SK-N-MC (cell line): ENCODE measurements around the gene CCDC190.

Experiments
- DNase-seq: peaks from one replicate; pipeline ENCODE4 v3.0.0-alpha.2; 2011; ENCODE audit warnings: low read depth, low spot score
- H3K27ac ChIP-seq: fragments of 200-600 bp; sonication (generic); 2 replicates; pipeline ENCODE4 v1.5.1; 2016; ENCODE audit warnings: mixed run types
- H3K36me3 ChIP-seq: fragments of 200-600 bp; sonication (generic); 2 replicates; pipeline ENCODE4 v1.6.1; 2017; ENCODE audit warnings: antibody characterized with exemption, low read length, mixed read lengths; ENCODE audit not compliant: insufficient read depth
- H3K4me3 ChIP-seq: fragments of 200-600 bp; sonication (generic); 2 replicates; pipeline ENCODE4 v1.5.1; 2016
- H3K9ac ChIP-seq: fragments of 200-600 bp; sonication (generic); 2 replicates; pipeline ENCODE4 v1.8.0; 2017; ENCODE audit warnings: mixed run types, mixed read lengths; ENCODE audit not compliant: insufficient read length
- H3K9me3 ChIP-seq: fragments of 200-600 bp; sonication (generic); 2 replicates; pipeline ENCODE4 v1.6.1; 2017; ENCODE audit warnings: low read depth, mild to moderate bottlenecking, antibody characterized with exemption, low read length, moderate library complexity, mixed read lengths
- EZH2 ChIP-seq: fragments of 200-600 bp; sonication (generic); IDR thresholded peaks from one replicate; pipeline ENCODE4 v1.6.1; 2017; ENCODE audit warnings: antibody characterized with exemption
- FOXP2 ChIP-seq: optimal IDR thresholded peaks from 2 replicates; pipeline ENCODE3; 2011; ENCODE audit warnings: mild to moderate bottlenecking, moderate library complexity; ENCODE audit not compliant: insufficient read depth; ENCODE audit errors: extremely low read length, control extremely low read depth
- POLR2AphosphoS5 ChIP-seq: IDR thresholded peaks from 2 replicates; pipeline ENCODE4 v1.6.1; 2012; ENCODE audit warnings: mild to moderate bottlenecking, low read depth, low read length, borderline replicate concordance

The CCDC190 gene, protein sequence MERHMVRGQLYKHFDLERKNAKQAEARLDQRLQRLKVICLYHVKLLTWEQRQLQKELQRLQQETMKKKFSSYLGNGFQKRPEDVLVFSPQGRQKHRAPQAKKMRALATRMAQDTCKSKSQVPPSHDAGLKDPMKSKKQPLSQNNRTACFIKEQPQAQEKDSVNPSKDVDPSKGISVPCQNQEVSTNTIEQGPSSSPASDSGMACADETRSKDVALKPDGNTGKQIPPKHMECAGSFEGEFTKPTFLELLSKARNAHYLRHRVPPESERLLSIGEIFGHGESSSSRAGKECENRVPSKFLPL

GRCh38 chr1:162861101-162861500 is at the start of gene CCDC190:
Gene CCDC190 (minus strand): TSS chr1:162861175. CDS start chr1:162859646, 1,529 bp downstream.
- Histone ChIP-seq H3K4me3 (no peak within 1 kb of the TSS), H3K27ac (no peak within 1 kb of the TSS), H3K9me3 (no peaks in the 10 kb centered on the region), H3K9ac (no peak within 1 kb of the TSS), H3K36me3 (no peaks in the 10 kb centered on the region)
- DNase-seq = no peak
- no peak for TF ChIP-seq FOXP2
- TF ChIP-seq POLR2AphosphoS5 = no peak
- TF ChIP-seq EZH2 = no peak

GRCh38 chr1:162910161-162910560 is 49.2 kb upstream of the CCDC190 start:
- Histone ChIP-seq H3K36me3 (no peaks in the 10 kb centered on the region), H3K27ac (no peak overlapping the region), H3K9ac (no peak overlapping the region), H3K9me3 (peaks cover 8% of the 10 kb centered on the region; the same call in 1 of the 2 replicates), H3K4me3 (no peak overlapping the region)
- no peak for TF ChIP-seq POLR2AphosphoS5
- TF ChIP-seq EZH2 = no peak
- no peak for TF ChIP-seq FOXP2
- no peak for DNase-seq

DNA sequence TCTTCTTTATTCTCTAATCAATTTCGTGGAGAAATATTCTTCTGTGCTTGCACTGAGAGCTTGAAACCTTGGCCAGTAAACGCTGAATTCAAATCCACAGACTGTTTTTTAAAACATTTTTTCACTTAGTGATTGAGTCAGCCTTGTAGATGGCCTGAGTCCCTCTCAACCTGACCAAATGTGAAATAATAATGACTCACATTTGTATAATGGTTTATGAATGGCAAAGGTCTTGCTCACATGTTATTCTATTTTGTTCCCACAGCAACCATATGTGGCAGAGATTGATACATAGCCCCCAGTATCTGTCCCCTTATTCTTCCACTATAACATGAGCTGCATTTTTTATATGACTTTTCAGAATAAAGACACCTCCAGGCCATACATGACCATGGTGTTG is 47.8 kb upstream of the CCDC190 start:
- Histone ChIP-seq H3K9me3 (peaks cover 8% of the 10 kb centered on the region; the same call in 1 of the 2 replicates), H3K27ac (no peak overlapping the region), H3K4me3 (no peak overlapping the region), H3K36me3 (no peaks in the 10 kb centered on the region), H3K9ac (no peak overlapping the region)
- no peak for DNase-seq
- no peak for TF ChIP-seq EZH2
- TF ChIP-seq FOXP2 = no peak
- TF ChIP-seq POLR2AphosphoS5 = no peak

- DNase-seq = no peak
- Histone ChIP-seq H3K4me3 (no peak overlapping the region), H3K9me3 (peaks cover 8% of the 10 kb centered on the region; the same call in 1 of the 2 replicates), H3K27ac (no peak overlapping the region), H3K9ac (no peak overlapping the region), H3K36me3 (no peaks in the 10 kb centered on the region)
- TF ChIP-seq FOXP2 (no peak), POLR2AphosphoS5 (no peak), EZH2 (no peak)
These were observed 47.3 kb upstream of the CCDC190 start for GRCh38 chr1:162908236-162908635.

- H3K9ac ChIP-seq = no peak overlapping the region
- H3K27ac ChIP-seq = no peak overlapping the region
- DNase-seq = no peak
These were observed 45.5 kb upstream of the CCDC190 start for GRCh38 chr1:162906485-162906884.

DNA sequence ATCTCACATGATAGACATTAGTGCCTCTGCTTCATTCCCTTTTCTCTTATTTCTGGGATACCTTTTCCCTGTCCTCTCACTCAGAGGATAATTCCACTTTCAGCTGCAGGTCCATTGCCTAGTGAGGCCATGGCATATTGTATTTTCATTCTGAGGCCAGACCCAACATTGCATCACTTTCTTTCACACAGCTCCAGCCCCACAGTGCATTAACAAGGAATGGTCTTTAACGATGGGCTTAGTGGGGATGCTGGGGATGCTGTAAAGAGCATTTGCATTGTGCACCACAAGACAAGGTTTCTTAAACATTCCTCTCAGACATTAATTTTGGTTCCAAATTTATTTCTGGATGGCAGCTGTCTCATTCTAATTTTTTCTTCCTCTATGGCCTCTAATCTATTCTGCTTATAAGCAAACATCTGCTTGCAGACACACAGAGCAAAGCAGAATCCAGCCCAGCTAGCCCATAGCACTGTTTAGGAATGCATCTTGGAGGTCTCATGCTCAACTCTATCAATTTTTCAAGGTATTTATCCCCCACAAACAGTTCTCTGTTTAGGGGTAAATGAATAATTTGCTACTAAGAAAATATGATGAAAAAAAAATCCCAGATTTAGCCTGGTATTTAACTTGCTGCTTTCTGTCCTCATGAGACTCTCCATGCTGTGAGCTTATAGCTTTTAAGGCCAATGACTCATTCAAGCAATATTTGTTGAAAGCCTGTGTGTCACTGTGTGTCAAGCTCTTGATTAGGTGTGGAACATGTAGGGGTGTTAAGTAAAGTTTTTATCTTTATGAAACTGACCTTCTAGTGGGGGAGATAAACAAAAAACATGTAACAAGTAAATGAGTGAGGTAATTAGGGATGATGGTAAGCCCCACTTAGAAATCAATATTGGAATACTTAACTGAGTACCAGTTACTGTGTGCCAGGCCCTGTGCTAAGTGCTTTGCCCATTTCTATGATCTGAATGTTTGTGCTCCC is 44.5 kb upstream of the CCDC190 start:
- TF ChIP-seq EZH2 = no peak
- TF ChIP-seq FOXP2 = no peak
- no peak overlapping the region for H3K4me3 ChIP-seq
- no peak for DNase-seq
- H3K36me3 ChIP-seq = no peaks in the 10 kb centered on the region
- H3K9me3 ChIP-seq = no peaks in the 10 kb centered on the region
- H3K9ac ChIP-seq = no peak overlapping the region
- H3K27ac ChIP-seq = no peak overlapping the region

More at GRCh38 chr1:162906485-162906884, 45.5 kb upstream of the CCDC190 start:
- Histone ChIP-seq H3K36me3 (no peaks in the 10 kb centered on the region), H3K4me3 (no peak overlapping the region), H3K9me3 (no peaks in the 10 kb centered on the region)
- TF ChIP-seq EZH2 (no peak), POLR2AphosphoS5 (no peak), FOXP2 (no peak)

DNA sequence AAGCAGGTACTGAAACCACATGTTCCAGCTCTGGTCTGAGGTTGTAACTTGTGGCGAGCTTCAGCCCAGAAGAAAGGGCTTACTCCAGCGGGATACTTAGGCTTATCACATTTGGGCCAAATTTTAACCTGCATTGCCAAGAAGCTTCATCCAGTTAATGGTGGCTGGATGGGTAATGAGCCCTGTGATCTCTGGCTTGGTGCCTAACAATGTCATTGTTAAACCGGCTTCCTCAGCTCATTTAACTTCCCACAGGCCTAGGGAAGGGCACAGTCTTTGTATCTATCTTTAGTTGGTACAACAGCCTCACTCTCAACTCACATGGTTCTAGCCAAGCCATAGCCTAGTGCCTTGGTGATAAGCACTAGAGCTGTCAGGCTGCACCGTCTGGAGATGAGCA is 43.6 kb upstream of the CCDC190 start:
- no peak overlapping the region for H3K9ac ChIP-seq
- no peak overlapping the region for H3K27ac ChIP-seq
- no peak overlapping the region for H3K4me3 ChIP-seq
- no peaks in the 10 kb centered on the region for H3K9me3 ChIP-seq
- TF ChIP-seq POLR2AphosphoS5 = no peak
- TF ChIP-seq EZH2 = no peak
- no peak for TF ChIP-seq FOXP2
- H3K36me3 ChIP-seq = no peaks in the 10 kb centered on the region
- DNase-seq = no peak

DNA sequence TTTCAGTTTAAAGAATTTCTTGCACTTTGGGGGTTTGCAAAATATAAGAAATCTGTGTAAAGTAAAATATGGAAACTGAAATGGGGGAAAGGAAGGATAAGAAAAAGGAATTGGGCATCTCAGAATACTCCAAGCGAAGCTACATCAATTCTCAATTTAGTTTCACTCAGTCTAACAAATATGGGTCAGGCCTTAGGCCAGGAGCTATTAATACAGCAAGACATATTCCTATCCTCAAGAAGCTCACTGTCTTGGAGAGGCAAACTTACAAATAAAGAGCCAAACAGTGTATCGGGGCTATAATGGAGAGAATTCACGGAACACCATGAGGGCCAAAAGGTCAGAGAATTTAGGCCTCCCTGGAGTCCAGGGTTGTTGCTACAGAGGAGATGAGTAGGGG is 43.0 kb upstream of the CCDC190 start:
- Histone ChIP-seq H3K27ac (no peak overlapping the region), H3K9ac (no peak overlapping the region), H3K4me3 (no peak overlapping the region), H3K9me3 (no peaks in the 10 kb centered on the region), H3K36me3 (no peaks in the 10 kb centered on the region)
- no peak for TF ChIP-seq POLR2AphosphoS5
- no peak for TF ChIP-seq FOXP2
- TF ChIP-seq EZH2 = no peak
- no peak for DNase-seq

- H3K4me3 ChIP-seq = no peak overlapping the region
- no peak for DNase-seq
- H3K27ac ChIP-seq = no peak overlapping the region
- no peaks in the 10 kb centered on the region for H3K36me3 ChIP-seq
- no peak overlapping the region for H3K9ac ChIP-seq
- no peak for TF ChIP-seq FOXP2
- no peak for TF ChIP-seq EZH2
- H3K9me3 ChIP-seq = no peaks in the 10 kb centered on the region
These were observed 42.3 kb upstream of the CCDC190 start for GRCh38 chr1:162903246-162903645.
